H1 (cell line): Measurements from ENCODE around the gene TUBGCP2. TPM values are rescaled to one million over a fixed set of nuclear protein-coding genes. Genes with fewer than 3 reads are reported as not detected.

ENCODE experiments used
- CHD2 ChIP-seq: IDR thresholded peaks from 2 replicates; pipeline ENCODE4 v1.6.1; 2012; ENCODE audit warnings: low read length, improper control_type of control experiment
- CHD7 ChIP-seq: fragments of 300-600 bp; sonication (generic); IDR thresholded peaks from 2 replicates; pipeline ENCODE4 v1.7.1; 2012; ENCODE audit warnings: low read length, moderate library complexity, mild to moderate bottlenecking, inconsistent platforms; ENCODE audit not compliant: insufficient replicate concordance
- EP300 ChIP-seq, 2 experiments: IDR thresholded peaks; 1 replicate in 1 of 2; 2 replicates in 1 of 2; pipeline ENCODE4 v1.6.1; 2011 to 2012; ENCODE audit warnings: low read depth in 2 of 2, low read length in 2 of 2, mild to moderate bottlenecking in 2 of 2, borderline replicate concordance in 1 of 2, inconsistent platforms in 1 of 2, moderate library complexity in 1 of 2
- GTF2F1 ChIP-seq: IDR thresholded peaks from 2 replicates; pipeline ENCODE4 v1.6.1; 2012; ENCODE audit warnings: low read depth, low read length, improper control_type of control experiment, borderline replicate concordance
- HDAC6 ChIP-seq: IDR thresholded peaks from one replicate; pipeline ENCODE4 v1.7.1; 2012; ENCODE audit warnings: low read depth, mild to moderate bottlenecking, inconsistent platforms, low read length, moderate library complexity
- NANOG ChIP-seq: IDR thresholded peaks from 2 replicates; pipeline ENCODE4 v1.6.1; 2011; ENCODE audit warnings: low read length, low read depth, mild to moderate bottlenecking, inconsistent platforms; ENCODE audit not compliant: insufficient read depth, poor library complexity, severe bottlenecking
- NRF1 ChIP-seq: IDR thresholded peaks from 2 replicates; pipeline ENCODE4 v1.6.1; 2011; ENCODE audit warnings: mild to moderate bottlenecking, low read depth, low read length, improper control_type of control experiment
- SP2 ChIP-seq: IDR thresholded peaks from 2 replicates; pipeline ENCODE4 v1.6.1; 2012; ENCODE audit warnings: mild to moderate bottlenecking, low read length, inconsistent platforms
- TAF7 ChIP-seq: optimal IDR thresholded peaks from 2 replicates; pipeline ENCODE3; 2011; ENCODE audit warnings: low read depth, mild to moderate bottlenecking, inconsistent platforms, low read length, moderate library complexity, borderline replicate concordance
- TCF12 ChIP-seq: IDR thresholded peaks from 2 replicates; pipeline ENCODE4 v1.6.1; 2011; ENCODE audit warnings: low read depth, mild to moderate bottlenecking, low read length
- TEAD4 ChIP-seq: IDR thresholded peaks from 2 replicates; pipeline ENCODE4 v1.6.1; 2012; ENCODE audit warnings: low read depth, low read length, inconsistent platforms, mixed read lengths
- YY1 ChIP-seq: IDR thresholded peaks from 2 replicates; pipeline ENCODE4 v1.6.1; 2011; ENCODE audit warnings: low read depth, mild to moderate bottlenecking, low read length
- polyA plus RNA-seq, 7 experiments: library from polyadenylated mRNA; depleted of rRNA in 3 of 7; stranded (reverse) in 5 of 7; unstranded in 2 of 7; fragments of >200 nt in 5 of 7; fragments of 200-250 nt in 2 of 7; gene quantifications; 1 replicate in 5 of 7; 2 replicates in 1 of 7; 4 replicates in 1 of 7; pipeline versions ENCODE4 v1.2.1 to v1.2.3, GENCODE V29; 2011 to 2013; ENCODE audit warnings: missing spikeins in 2 of 7, mixed read lengths in 2 of 7
- total RNA-seq: library from RNA; stranded (reverse); fragmentation: NEBNext Ultra II Directional; extraction: Animal tissue kit (Norgen Biotek cat#: 25700); gene quantifications from 2 replicates; pipeline ENCODE4 v1.2.1, GENCODE V29; 2021

Gene TUBGCP2
- total and polyA plus RNA-seq, 2 of the 8 experiments (the other 6 are each of a cell fraction or from before 2014, with no cell fraction given) = 34.9 to 51.9 TPM

GRCh38 chr10:133289761-133290160 lies 18.9 kb downstream of the TUBGCP2 start (continued):
- TF ChIP-seq CHD7 = no peak
- TF ChIP-seq TCF12 = no peak
- no peak for TF ChIP-seq NRF1
- no peak for TF ChIP-seq GTF2F1
- TF ChIP-seq YY1 = no peak
- TF ChIP-seq TEAD4 = no peak
- TF ChIP-seq CHD2 = no peak
- TF ChIP-seq TAF7 = no peak
- no peak for TF ChIP-seq NANOG
- no peak for TF ChIP-seq SP2
- no peak for TF ChIP-seq EP300 (IDR thresholded peaks at IDR 0.05; ENCODE audit: borderline replicate concordance in 1 of 2, low read depth in 2 of 2, low read length in 2 of 2)
- TF ChIP-seq HDAC6 = no peak
